Activated CD4-positive, alpha-beta T cell treated with anti-CD3 and anti-CD28 coated beads, Interleukin-2, Interleukin-4, amounts not matched to agents 100 ng/mL and 50 ng/mL, durations not matched to agents 16 hours and 8 hours (primary cell): ENCODE results near the gene EPHB2.
"Not testable (repeated sequence)": the region's sequence is repeated elsewhere in the genome, so short reads cannot be mapped to it uniquely, and the experiment has no call there.

Source experiments
- DNase-seq: peaks from one replicate; pipeline ENCODE4 v3.0.0-alpha.2; 2020; ENCODE audit warnings: low spot score

The EPHB2 gene

GRCh38 chr1:22915816-22916470 is 205.3 kb downstream of the EPHB2 start:
- no peak for DNase-seq

GRCh38 chr1:22916471-22916820 is 205.8 kb downstream of the EPHB2 start:
- no peak for DNase-seq

GRCh38 chr1:22917989-22918388 is 207.3 kb downstream of the EPHB2 start:
- no peak for DNase-seq

GRCh38 chr1:22918644-22919043 is 208.0 kb downstream of the EPHB2 start:
- DNase-seq: no peak

- DNase-seq: no peak
These were observed 208.8 kb downstream of the EPHB2 start for GRCh38 chr1:22919341-22920025.

GRCh38 chr1:22920026-22920733 is 209.5 kb downstream of the EPHB2 start:
- DNase-seq: no peak

GRCh38 chr1:22920734-22921451 is 210.3 kb downstream of the EPHB2 start:
- no peak for DNase-seq

- no peak for DNase-seq
These were observed 210.9 kb downstream of the EPHB2 start for GRCh38 chr1:22921452-22922126.

- no peak for DNase-seq
These were observed 212.0 kb downstream of the EPHB2 start for GRCh38 chr1:22922640-22923039.

- no peak for DNase-seq
These were observed 214.5 kb downstream of the EPHB2 start for GRCh38 chr1:22925111-22925510.

- peak; percentile 31 for DNase-seq
These were observed 219.7 kb downstream of the EPHB2 start for GRCh38 chr1:22930240-22930912.

GRCh38 chr1:22932803-22933470 is 222.3 kb downstream of the EPHB2 start:
- DNase-seq: no peak

- no peak for DNase-seq
These were observed 224.8 kb downstream of the EPHB2 start for GRCh38 chr1:22935433-22935832.

- no peak for DNase-seq
These were observed 226.0 kb downstream of the EPHB2 start for GRCh38 chr1:22936681-22937080.

GRCh38 chr1:22941257-22941656 is 230.6 kb downstream of the EPHB2 start:
- DNase-seq: no peak

GRCh38 chr1:22944346-22945055 is 233.9 kb downstream of the EPHB2 start:
- no peak for DNase-seq

- DNase-seq: not testable (repeated sequence)
These were observed 234.5 kb downstream of the EPHB2 start for GRCh38 chr1:22945171-22945570.

GRCh38 chr1:22949822-22950331 is 239.2 kb downstream of the EPHB2 start:
- DNase-seq: no peak

- DNase-seq: no peak
These were observed 241.2 kb downstream of the EPHB2 start for GRCh38 chr1:22951796-22952195.

GRCh38 chr1:22952694-22953056 is 242.0 kb downstream of the EPHB2 start:
- DNase-seq: no peak
